Ovary (tissue), 9 donors: ENCODE data around the gene DAP. TPM values are rescaled to one million over a fixed set of nuclear protein-coding genes. Genes with fewer than 3 reads are reported as not detected.

Source experiments
- polyA plus RNA-seq, 2 donors: library from polyadenylated mRNA; stranded (reverse); fragments of 200-250 nt in 1 of 2; fragments of 350-450 nt in 1 of 2; fragmentation: Illumina TruSeq in 1 of 2; extraction: RNeasy Lipid Tissue Mini Kit (QIAGEN cat#74804) in 1 of 2; gene quantifications; one replicate each; pipeline ENCODE4 v1.2.3, GENCODE V29; 2013 to 2014
- small RNA-seq: library from RNA; depleted of rRNA; stranded (forward); fragments of <200 nt; gene quantifications from one replicate; pipeline ENCODE3, GENCODE V24; 2016
- total RNA-seq, 7 donors: library from RNA; depleted of rRNA in 2 of 7; stranded (reverse); fragments of >200 nt in 2 of 7; fragmentation: NEBNext Ultra II Directional in 3 of 7; extraction: Animal tissue kit (Norgen Biotek cat#: 25700) in 3 of 7; gene quantifications; one replicate each; pipeline versions ENCODE4 v1.1.0 to v1.2.4, GENCODE V29; 2016 to 2023
- donor health status: DM: no; HTN: no; CAD: no; lungs with moderate emphysema.
- donor health status: DM: no; HTN: no; CAD: no.
- donor health status: Bipolar disorder and iron deficiency.
- donor health status: DM: yes; HTN: yes; CAD: no.
- donor health status: DM: no; HTN: no; CAD: no.
- donor health status: DM: yes; HTN: yes; CAD: no.

The DAP gene
- total and polyA plus RNA-seq, 9 donors: 32.0 to 159 (median 88.5) TPM

Small RNAs within 50 kb of the gene (small RNA-seq; reads per million reads assigned to genes)
- not detected for gene AC012629.4

Other genes with a start within 250 kb of the DAP start
- 10 to 100 TPM in 1 of 7 donors, 1 to 10 TPM in 3, under 1 TPM in 3; 0.65 to 13.3 (median 2.3) TPM for gene ANKRD33B, start 197.2 kb downstream of the DAP start, total RNA-seq
- 1 to 10 TPM in 1 of 2 donors, under 1 TPM in 1; 0.85 to 1.9 TPM for gene ANKRD33B, start 197.2 kb downstream of the DAP start, polyA plus RNA-seq